HepG2 (cell line): Measurements from ENCODE around the gene EPN3. TPM values are rescaled to one million over a fixed set of nuclear protein-coding genes. Genes with fewer than 3 reads are reported as not detected.

Experiments used
- AGO2 ChIP-seq: fragments of 200-400 bp; formaldehyde crosslinking; optimal IDR thresholded peaks from 2 replicates; pipeline ENCODE3; 2017; ENCODE audit warnings: mild to moderate bottlenecking, low read depth, low read length, moderate library complexity
- ATF4 ChIP-seq, 2 experiments: fragments of 450-650 bp in 1 of 2; sonication (generic) in 1 of 2; formaldehyde crosslinking; IDR thresholded peaks; 2 replicates each; pipeline versions ENCODE4 v1.5.0 to v1.8.0; 2020 to 2022; ENCODE audit warnings: mild to moderate bottlenecking in 1 of 2, missing genetic modification reagents in 1 of 2
- FOSL2 ChIP-seq: sonication (generic); formaldehyde crosslinking; IDR thresholded peaks from 2 replicates; pipeline ENCODE4 v1.4.0; 2020; ENCODE audit warnings: missing genetic modification reagents
- FOXC1 ChIP-seq: sonication (generic); formaldehyde crosslinking; IDR thresholded peaks from 2 replicates; pipeline ENCODE4 v1.8.0; 2022; ENCODE audit warnings: mild to moderate bottlenecking, missing genetic modification reagents, borderline replicate concordance
- HNF4A ChIP-seq: sonication (generic); formaldehyde crosslinking; IDR thresholded peaks from 2 replicates; pipeline ENCODE4 v1.4.0; 2020; ENCODE audit warnings: missing genetic modification reagents
- PTBP1 ChIP-seq: fragments of 200-400 bp; formaldehyde crosslinking; IDR thresholded peaks from 2 replicates; pipeline ENCODE4 v1.6.1; 2018; ENCODE audit warnings: low read length, low read depth; ENCODE audit not compliant: poor library complexity, severe bottlenecking
- SALL1 ChIP-seq: sonication (generic); formaldehyde crosslinking; IDR thresholded peaks from 2 replicates; pipeline ENCODE4 v1.8.0; 2022; ENCODE audit warnings: mild to moderate bottlenecking, missing genetic modification reagents
- SMC3 ChIP-seq: IDR thresholded peaks from 2 replicates; pipeline ENCODE4 v1.6.1; 2011; ENCODE audit warnings: low read length, improper control_type of control experiment
- TBL1XR1 ChIP-seq: fragments of 150-350 bp; IDR thresholded peaks from 2 replicates; pipeline ENCODE4 v1.6.1; 2014; ENCODE audit warnings: borderline replicate concordance, low read length; ENCODE audit not compliant: partially characterized antibody
- THAP9 ChIP-seq: sonication (generic); formaldehyde crosslinking; IDR thresholded peaks from 2 replicates; pipeline ENCODE4; 2020; ENCODE audit warnings: missing genetic modification reagents, mild to moderate bottlenecking, borderline replicate concordance
- ZBTB49 ChIP-seq: sonication (generic); formaldehyde crosslinking; IDR thresholded peaks from 2 replicates; pipeline ENCODE4 v1.4.0; 2020; ENCODE audit warnings: missing genetic modification reagents, borderline replicate concordance
- ZFP82 ChIP-seq: sonication (generic); formaldehyde crosslinking; IDR thresholded peaks from 2 replicates; pipeline ENCODE4 v1.5.1; 2020; ENCODE audit warnings: mild to moderate bottlenecking, missing genetic modification reagents, borderline replicate concordance
- ZNF782 ChIP-seq: sonication (generic); formaldehyde crosslinking; IDR thresholded peaks from 2 replicates; pipeline ENCODE4 v1.4.0; 2020; ENCODE audit warnings: missing genetic modification reagents, mild to moderate bottlenecking, borderline replicate concordance
- ZNF788 ChIP-seq: sonication (generic); formaldehyde crosslinking; IDR thresholded peaks from 2 replicates; pipeline ENCODE4 v1.5.0; 2020; ENCODE audit warnings: mild to moderate bottlenecking, missing genetic modification reagents, borderline replicate concordance
- ZNF816 ChIP-seq: sonication (generic); formaldehyde crosslinking; IDR thresholded peaks from 2 replicates; pipeline ENCODE4 v1.8.0; 2022; ENCODE audit warnings: missing genetic modification reagents, mild to moderate bottlenecking, borderline replicate concordance
- ZNF839 ChIP-seq: sonication (generic); formaldehyde crosslinking; IDR thresholded peaks from 2 replicates; pipeline ENCODE4 v1.4.0; 2020; ENCODE audit warnings: missing genetic modification reagents, mild to moderate bottlenecking, borderline replicate concordance
- polyA plus RNA-seq, 8 experiments: library from polyadenylated mRNA; depleted of rRNA in 3 of 8; stranded (reverse) in 7 of 8; unstranded in 1 of 8; fragments of >200 nt; fragmentation: Illumina TruSeq in 4 of 8; extraction: Trizol in 4 of 8; gene quantifications; 2 replicates each; pipeline versions ENCODE4 v1.2.1 to v1.2.3, GENCODE V29; 2011 to 2016; ENCODE audit warnings: low read depth in 4 of 8, missing spikeins in 1 of 8, mixed read lengths in 1 of 8; ENCODE audit not compliant: insufficient read depth in 1 of 8
- total RNA-seq, 5 experiments: library from RNA; depleted of rRNA; stranded (reverse); fragments of >200 nt; fragmentation: Illumina TruSeq; extraction: Trizol; gene quantifications; 2 replicates each; pipeline ENCODE4 v1.2.3, GENCODE V29; 2016; ENCODE audit warnings: low read depth in 1 of 5
- TF ChIP-seq, protein P1 (sequence below): sonication (generic); formaldehyde crosslinking; IDR thresholded peaks from 2 replicates; pipeline ENCODE4 v1.4.0; 2020; ENCODE audit warnings: missing genetic modification reagents

The EPN3 gene
- total and polyA plus RNA-seq, 2 of the 13 experiments (the other 11 are each of a cell fraction or from before 2014, with no cell fraction given) = 0.11 to 0.95 TPM

DNA sequence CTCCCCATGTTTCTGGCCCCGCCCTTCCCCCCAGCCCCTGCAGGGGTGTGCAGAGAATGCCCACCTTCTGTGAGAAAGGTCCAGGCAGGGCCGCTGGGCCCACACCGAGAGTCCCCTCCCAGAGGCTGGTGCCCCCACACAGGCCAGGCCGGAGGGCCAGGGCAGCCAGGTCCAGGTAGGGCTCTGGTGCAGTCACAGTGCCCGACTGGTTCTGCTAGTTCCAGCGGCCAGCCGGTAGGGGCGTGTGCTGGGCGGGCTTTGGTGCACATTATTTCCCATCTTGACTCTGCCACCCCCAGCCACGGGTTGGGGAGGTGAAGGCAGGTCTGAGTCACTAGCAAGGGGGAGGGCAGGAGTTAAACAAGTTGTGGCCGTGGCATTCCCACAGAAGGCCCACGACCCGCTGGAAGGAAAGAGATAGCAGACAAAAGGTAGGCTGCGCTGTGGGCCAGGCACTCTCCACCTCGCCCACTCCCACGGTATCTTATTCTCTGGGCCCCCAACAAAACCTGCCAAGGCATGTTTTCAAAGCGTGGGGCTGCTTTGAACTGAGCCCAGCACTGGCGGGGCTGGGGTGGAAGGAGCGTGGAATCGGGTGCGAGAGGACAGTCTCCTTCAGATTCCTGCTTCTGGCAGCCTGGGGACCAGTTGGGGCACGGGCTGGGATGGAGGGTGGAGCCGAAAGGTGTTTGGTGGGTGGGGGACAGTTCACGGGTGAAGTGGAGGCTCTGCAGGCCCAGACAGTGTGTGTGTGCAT, 1.9 kb downstream of the EPN3 start (continued):
- TF ChIP-seq, protein P1, sequence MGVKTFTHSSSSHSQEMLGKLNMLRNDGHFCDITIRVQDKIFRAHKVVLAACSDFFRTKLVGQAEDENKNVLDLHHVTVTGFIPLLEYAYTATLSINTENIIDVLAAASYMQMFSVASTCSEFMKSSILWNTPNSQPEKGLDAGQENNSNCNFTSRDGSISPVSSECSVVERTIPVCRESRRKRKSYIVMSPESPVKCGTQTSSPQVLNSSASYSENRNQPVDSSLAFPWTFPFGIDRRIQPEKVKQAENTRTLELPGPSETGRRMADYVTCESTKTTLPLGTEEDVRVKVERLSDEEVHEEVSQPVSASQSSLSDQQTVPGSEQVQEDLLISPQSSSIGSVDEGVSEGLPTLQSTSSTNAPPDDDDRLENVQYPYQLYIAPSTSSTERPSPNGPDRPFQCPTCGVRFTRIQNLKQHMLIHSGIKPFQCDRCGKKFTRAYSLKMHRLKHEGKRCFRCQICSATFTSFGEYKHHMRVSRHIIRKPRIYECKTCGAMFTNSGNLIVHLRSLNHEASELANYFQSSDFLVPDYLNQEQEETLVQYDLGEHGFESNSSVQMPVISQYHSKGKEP (CRISPR knock-in tag) = no peak
- TF ChIP-seq TBL1XR1 (no peak), ZNF816 (CRISPR knock-in tag) (no peak), ZNF839 (CRISPR knock-in tag) (0 out of 2 replicates have a peak, but pooled peaks have one; percentile 13), FOXC1 (CRISPR knock-in tag) (no peak), PTBP1 (no peak), FOSL2 (CRISPR knock-in tag) (peak; percentile 35), HNF4A (CRISPR knock-in tag) (no peak), AGO2 (peak; percentile 43), ZNF782 (CRISPR knock-in tag) (peak; percentile 64; the same call in 1 of the 2 replicates), ZFP82 (CRISPR knock-in tag) (no peak), THAP9 (no peak), SALL1 (CRISPR knock-in tag) (no peak), SMC3 (no peak), ATF4 (CRISPR knock-in tag; IDR thresholded peaks at IDR 0.05) (no peak), ZBTB49 (CRISPR knock-in tag) (no peak), ZNF788 (CRISPR knock-in tag) (no peak)
